Measurements from ENCODE around the gene CCL24. TPM values are rescaled to one million over a fixed set of nuclear protein-coding genes. Genes with fewer than 3 reads are reported as not detected.

Gene CCL24
- total RNA-seq (not detected in 2 replicates), polyA plus RNA-seq (not detected in 2 replicates), polyA minus RNA-seq (ENCODE audit: low replicate concordance) (not detected in 2 replicates)
- not detected in 2 replicates for polyA plus RNA-seq (2012)

DNA sequence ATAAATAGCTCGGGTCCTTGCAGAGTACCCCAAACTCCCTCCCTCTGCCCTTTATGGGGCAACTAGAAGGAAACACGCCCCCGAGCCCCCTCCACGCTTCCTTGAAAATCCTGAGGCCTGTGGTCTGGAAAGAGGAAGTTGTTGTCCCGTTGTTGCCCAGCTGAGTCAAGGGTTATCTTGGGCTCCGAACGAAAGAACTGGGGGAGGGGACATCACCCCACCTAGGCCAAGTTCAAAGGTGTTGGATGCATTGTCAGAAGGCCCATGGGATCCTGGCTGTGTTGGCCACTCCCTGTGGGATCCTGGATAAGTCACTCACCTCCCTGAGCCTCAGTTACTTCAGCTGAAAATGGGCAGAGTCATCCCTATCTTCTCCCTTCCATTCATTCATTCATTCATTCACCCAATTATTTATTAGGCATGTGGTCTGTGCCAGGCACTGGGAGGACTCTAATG lies at the start of gene CCL24:
CCL24 (minus strand) TSS at position 26 of the 456 bp plus-strand sequence. CDS start 91 bp downstream, outside the sequence.
- Histone ChIP-seq H3K4me3 (replicated peaks in 1 of 4; ENCODE audit: control extremely low read depth in 1 of 4, insufficient read depth in 1 of 4, low read depth in 3 of 4, low read length in 4 of 4) (no peak within 1 kb of the TSS), H3K9me3 (ENCODE audit: control insufficient read depth, insufficient read depth, low read depth, low read length) (no peaks in the 10 kb centered on the region), H3K27me3 (ENCODE audit: control insufficient read depth, insufficient read depth, low read length) (peaks cover 3% of the 10 kb centered on the region), H3K27ac (ENCODE audit: insufficient read depth, low read length) (no peak within 1 kb of the TSS), H4K20me1 (ENCODE audit: control insufficient read depth, extremely low read depth, insufficient read depth, low read length) (no peaks in the 10 kb centered on the region), H2AFZ (ENCODE audit: low read length) (no peak within 1 kb of the TSS), H3K4me1 (ENCODE audit: control insufficient read depth, extremely low read depth, insufficient read depth, low read length) (no peaks in the 10 kb centered on the region), H3K9ac (ENCODE audit: insufficient read depth, low read length) (no peak within 1 kb of the TSS), H3K4me2 (ENCODE audit: extremely low read depth, insufficient read depth, low read length) (no peak within 1 kb of the TSS), H3K79me2 (ENCODE audit: control insufficient read depth, insufficient read depth, low read length) (no peaks in the 10 kb centered on the region), H3K36me3 (ENCODE audit: control insufficient read depth, insufficient read depth, low read length) (no peaks in the 10 kb centered on the region)
- TF ChIP-seq CTCF (conservative IDR thresholded peaks at IDR 0.05 in 1 of 2, IDR thresholded peaks at IDR 0.05 in 1 of 2; ENCODE audit: low read depth in 1 of 2, low read length in 2 of 2) = no peak
- no peak for TF ChIP-seq EZH2 (IDR thresholded peaks at IDR 0.05; ENCODE audit: low read length, missing control alignments)
- DNase-seq (ENCODE audit: low read depth in 2 of 2) = no peak

DNA sequence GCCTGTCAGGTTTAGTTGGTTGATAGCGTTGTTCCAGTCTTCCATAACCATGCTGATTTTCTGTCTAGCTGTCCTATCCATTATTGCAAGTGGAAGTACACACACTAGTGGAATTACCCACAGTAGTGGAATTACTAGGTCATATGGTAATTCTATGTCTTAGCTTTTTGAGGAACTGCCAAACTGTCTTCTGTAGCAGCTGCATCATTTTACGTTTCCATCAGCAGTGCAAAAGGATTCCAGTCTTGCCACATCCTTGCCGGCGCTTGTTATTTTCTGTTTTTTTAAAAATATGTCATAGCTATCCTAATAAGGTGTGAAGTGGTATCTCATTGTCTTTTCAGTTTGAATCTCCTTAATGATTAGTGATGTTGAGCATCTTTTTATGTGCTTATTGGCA lies 48.0 kb upstream of the CCL24 start:
- TF ChIP-seq CTCF (conservative IDR thresholded peaks at IDR 0.05 in 1 of 2, IDR thresholded peaks at IDR 0.05 in 1 of 2; ENCODE audit: low read depth in 1 of 2, low read length in 2 of 2) = no peak
- no peak for TF ChIP-seq EZH2 (IDR thresholded peaks at IDR 0.05; ENCODE audit: low read length, missing control alignments)
- H3K4me2 ChIP-seq (ENCODE audit: extremely low read depth, insufficient read depth, low read length) = no peak overlapping the region
- H4K20me1 ChIP-seq (ENCODE audit: control insufficient read depth, extremely low read depth, insufficient read depth, low read length) = no peaks in the 10 kb centered on the region
- H3K9me3 ChIP-seq (ENCODE audit: control insufficient read depth, insufficient read depth, low read depth, low read length) = no peaks in the 10 kb centered on the region
- DNase-seq (ENCODE audit: low read depth in 2 of 2) = peak; percentile 23 to 84
- H3K4me1 ChIP-seq (ENCODE audit: control insufficient read depth, extremely low read depth, insufficient read depth, low read length) = peaks cover 5% of the 10 kb centered on the region
- H3K27ac ChIP-seq (ENCODE audit: insufficient read depth, low read length) = no peak overlapping the region
- H3K9ac ChIP-seq (ENCODE audit: insufficient read depth, low read length) = no peak overlapping the region
- H2AFZ ChIP-seq (ENCODE audit: low read length) = no peak overlapping the region
- no peaks in the 10 kb centered on the region for H3K79me2 ChIP-seq (ENCODE audit: control insufficient read depth, insufficient read depth, low read length)
- H3K4me3 ChIP-seq (replicated peaks in 1 of 4; ENCODE audit: control extremely low read depth in 1 of 4, insufficient read depth in 1 of 4, low read depth in 3 of 4, low read length in 4 of 4) = no peak overlapping the region
- no peaks in the 10 kb centered on the region for H3K27me3 ChIP-seq (ENCODE audit: control insufficient read depth, insufficient read depth, low read length)
- no peaks in the 10 kb centered on the region for H3K36me3 ChIP-seq (ENCODE audit: control insufficient read depth, insufficient read depth, low read length)

DNA sequence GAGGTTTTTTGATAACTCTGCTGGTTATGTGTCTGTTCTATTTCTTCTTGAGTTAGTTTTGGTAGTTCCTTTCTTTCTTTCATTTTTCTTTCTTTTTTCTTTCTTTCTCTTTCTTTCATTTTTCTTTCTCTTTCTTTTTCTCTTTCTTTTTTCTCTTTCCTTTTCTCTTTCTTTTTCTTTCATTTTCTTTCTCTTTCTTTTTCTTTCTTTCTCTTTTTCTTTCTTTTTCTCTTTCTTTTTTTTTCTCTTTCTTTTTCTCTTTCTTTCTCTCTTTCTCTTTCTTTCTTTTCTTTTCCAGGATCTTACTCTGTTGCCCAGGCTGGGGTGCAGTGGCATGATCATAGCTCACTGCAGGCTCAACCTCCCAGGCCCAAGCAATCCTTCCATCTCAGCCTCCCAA lies 44.8 kb upstream of the CCL24 start:
- no peak overlapping the region for H3K4me2 ChIP-seq (ENCODE audit: extremely low read depth, insufficient read depth, low read length)
- H2AFZ ChIP-seq (ENCODE audit: low read length) = no peak overlapping the region
- peaks cover 2% of the 10 kb centered on the region for H3K4me1 ChIP-seq (ENCODE audit: control insufficient read depth, extremely low read depth, insufficient read depth, low read length)
- H3K27me3 ChIP-seq (ENCODE audit: control insufficient read depth, insufficient read depth, low read length) = no peaks in the 10 kb centered on the region
- TF ChIP-seq EZH2 (IDR thresholded peaks at IDR 0.05; ENCODE audit: low read length, missing control alignments) (no peak), CTCF (conservative IDR thresholded peaks at IDR 0.05 in 1 of 2, IDR thresholded peaks at IDR 0.05 in 1 of 2; ENCODE audit: low read depth in 1 of 2, low read length in 2 of 2) (no peak)
- H3K79me2 ChIP-seq (ENCODE audit: control insufficient read depth, insufficient read depth, low read length) = no peaks in the 10 kb centered on the region
- H3K36me3 ChIP-seq (ENCODE audit: control insufficient read depth, insufficient read depth, low read length) = no peaks in the 10 kb centered on the region
- no peaks in the 10 kb centered on the region for H3K9me3 ChIP-seq (ENCODE audit: control insufficient read depth, insufficient read depth, low read depth, low read length)
- no peak overlapping the region for H3K9ac ChIP-seq (ENCODE audit: insufficient read depth, low read length)
- no peak overlapping the region for H3K27ac ChIP-seq (ENCODE audit: insufficient read depth, low read length)
- no peak overlapping the region for H3K4me3 ChIP-seq (replicated peaks in 1 of 4; ENCODE audit: control extremely low read depth in 1 of 4, insufficient read depth in 1 of 4, low read depth in 3 of 4, low read length in 4 of 4)
- DNase-seq (ENCODE audit: low read depth in 2 of 2) = no peak
- H4K20me1 ChIP-seq (ENCODE audit: control insufficient read depth, extremely low read depth, insufficient read depth, low read length) = no peaks in the 10 kb centered on the region
